ENCODE data around the gene LRCH1. TPM values are rescaled to one million over a fixed set of nuclear protein-coding genes. Genes with fewer than 3 reads are reported as not detected.

The LRCH1 gene
- total and polyA plus RNA-seq, 10 of the 15 experiments (the other 5 are each of a cell fraction or from before 2014, with no cell fraction given) = 5.3 to 48.9 (median 14.4) TPM

DNA sequence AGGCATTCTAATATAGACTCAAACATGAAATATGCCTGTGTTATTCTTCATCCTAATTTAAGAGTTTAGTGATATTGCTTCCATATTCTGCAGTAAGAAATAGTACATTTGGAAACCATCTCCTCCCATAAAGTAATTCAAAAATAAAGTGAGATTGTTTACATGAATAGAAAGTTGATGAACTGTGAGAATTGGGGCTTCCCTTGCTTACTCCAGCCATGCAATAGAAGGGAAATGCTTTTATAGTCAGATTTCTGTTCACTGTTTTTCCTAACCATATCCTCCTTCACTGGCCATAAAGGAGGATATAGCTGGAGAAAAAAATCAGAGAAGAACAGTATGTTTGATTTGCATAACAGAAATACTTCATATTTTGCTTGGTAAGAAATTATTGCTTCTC, 7.8 kb downstream of the LRCH1 start (continued):
- TF ChIP-seq, protein P1, sequence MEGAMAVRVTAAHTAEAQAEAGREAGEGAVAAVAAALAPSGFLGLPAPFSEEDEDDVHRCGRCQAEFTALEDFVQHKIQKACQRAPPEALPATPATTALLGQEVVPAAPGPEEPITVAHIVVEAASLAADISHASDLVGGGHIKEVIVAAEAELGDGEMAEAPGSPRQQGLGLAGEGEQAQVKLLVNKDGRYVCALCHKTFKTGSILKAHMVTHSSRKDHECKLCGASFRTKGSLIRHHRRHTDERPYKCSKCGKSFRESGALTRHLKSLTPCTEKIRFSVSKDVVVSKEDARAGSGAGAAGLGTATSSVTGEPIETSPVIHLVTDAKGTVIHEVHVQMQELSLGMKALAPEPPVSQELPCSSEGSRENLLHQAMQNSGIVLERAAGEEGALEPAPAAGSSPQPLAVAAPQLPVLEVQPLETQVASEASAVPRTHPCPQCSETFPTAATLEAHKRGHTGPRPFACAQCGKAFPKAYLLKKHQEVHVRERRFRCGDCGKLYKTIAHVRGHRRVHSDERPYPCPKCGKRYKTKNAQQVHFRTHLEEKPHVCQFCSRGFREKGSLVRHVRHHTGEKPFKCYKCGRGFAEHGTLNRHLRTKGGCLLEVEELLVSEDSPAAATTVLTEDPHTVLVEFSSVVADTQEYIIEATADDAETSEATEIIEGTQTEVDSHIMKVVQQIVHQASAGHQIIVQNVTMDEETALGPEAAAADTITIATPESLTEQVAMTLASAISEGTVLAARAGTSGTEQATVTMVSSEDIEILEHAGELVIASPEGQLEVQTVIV (IDR thresholded peaks at IDR 0.05; ENCODE audit: borderline replicate concordance, partially characterized antibody) = no peak
- TF ChIP-seq, protein P2, sequence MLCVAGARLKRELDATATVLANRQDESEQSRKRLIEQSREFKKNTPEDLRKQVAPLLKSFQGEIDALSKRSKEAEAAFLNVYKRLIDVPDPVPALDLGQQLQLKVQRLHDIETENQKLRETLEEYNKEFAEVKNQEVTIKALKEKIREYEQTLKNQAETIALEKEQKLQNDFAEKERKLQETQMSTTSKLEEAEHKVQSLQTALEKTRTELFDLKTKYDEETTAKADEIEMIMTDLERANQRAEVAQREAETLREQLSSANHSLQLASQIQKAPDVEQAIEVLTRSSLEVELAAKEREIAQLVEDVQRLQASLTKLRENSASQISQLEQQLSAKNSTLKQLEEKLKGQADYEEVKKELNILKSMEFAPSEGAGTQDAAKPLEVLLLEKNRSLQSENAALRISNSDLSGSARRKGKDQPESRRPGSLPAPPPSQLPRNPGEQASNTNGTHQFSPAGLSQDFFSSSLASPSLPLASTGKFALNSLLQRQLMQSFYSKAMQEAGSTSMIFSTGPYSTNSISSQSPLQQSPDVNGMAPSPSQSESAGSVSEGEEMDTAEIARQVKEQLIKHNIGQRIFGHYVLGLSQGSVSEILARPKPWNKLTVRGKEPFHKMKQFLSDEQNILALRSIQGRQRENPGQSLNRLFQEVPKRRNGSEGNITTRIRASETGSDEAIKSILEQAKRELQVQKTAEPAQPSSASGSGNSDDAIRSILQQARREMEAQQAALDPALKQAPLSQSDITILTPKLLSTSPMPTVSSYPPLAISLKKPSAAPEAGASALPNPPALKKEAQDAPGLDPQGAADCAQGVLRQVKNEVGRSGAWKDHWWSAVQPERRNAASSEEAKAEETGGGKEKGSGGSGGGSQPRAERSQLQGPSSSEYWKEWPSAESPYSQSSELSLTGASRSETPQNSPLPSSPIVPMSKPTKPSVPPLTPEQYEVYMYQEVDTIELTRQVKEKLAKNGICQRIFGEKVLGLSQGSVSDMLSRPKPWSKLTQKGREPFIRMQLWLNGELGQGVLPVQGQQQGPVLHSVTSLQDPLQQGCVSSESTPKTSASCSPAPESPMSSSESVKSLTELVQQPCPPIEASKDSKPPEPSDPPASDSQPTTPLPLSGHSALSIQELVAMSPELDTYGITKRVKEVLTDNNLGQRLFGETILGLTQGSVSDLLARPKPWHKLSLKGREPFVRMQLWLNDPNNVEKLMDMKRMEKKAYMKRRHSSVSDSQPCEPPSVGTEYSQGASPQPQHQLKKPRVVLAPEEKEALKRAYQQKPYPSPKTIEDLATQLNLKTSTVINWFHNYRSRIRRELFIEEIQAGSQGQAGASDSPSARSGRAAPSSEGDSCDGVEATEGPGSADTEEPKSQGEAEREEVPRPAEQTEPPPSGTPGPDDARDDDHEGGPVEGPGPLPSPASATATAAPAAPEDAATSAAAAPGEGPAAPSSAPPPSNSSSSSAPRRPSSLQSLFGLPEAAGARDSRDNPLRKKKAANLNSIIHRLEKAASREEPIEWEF (IDR thresholded peaks at IDR 0.05; ENCODE audit: insufficient replicate concordance, low read depth, low read length) = no peak
- TF ChIP-seq RELA (IDR thresholded peaks at IDR 0.05; ENCODE audit: borderline replicate concordance, partially characterized antibody) = no peak
- TF ChIP-seq, protein P3, sequence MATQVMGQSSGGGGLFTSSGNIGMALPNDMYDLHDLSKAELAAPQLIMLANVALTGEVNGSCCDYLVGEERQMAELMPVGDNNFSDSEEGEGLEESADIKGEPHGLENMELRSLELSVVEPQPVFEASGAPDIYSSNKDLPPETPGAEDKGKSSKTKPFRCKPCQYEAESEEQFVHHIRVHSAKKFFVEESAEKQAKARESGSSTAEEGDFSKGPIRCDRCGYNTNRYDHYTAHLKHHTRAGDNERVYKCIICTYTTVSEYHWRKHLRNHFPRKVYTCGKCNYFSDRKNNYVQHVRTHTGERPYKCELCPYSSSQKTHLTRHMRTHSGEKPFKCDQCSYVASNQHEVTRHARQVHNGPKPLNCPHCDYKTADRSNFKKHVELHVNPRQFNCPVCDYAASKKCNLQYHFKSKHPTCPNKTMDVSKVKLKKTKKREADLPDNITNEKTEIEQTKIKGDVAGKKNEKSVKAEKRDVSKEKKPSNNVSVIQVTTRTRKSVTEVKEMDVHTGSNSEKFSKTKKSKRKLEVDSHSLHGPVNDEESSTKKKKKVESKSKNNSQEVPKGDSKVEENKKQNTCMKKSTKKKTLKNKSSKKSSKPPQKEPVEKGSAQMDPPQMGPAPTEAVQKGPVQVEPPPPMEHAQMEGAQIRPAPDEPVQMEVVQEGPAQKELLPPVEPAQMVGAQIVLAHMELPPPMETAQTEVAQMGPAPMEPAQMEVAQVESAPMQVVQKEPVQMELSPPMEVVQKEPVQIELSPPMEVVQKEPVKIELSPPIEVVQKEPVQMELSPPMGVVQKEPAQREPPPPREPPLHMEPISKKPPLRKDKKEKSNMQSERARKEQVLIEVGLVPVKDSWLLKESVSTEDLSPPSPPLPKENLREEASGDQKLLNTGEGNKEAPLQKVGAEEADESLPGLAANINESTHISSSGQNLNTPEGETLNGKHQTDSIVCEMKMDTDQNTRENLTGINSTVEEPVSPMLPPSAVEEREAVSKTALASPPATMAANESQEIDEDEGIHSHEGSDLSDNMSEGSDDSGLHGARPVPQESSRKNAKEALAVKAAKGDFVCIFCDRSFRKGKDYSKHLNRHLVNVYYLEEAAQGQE (IDR thresholded peaks at IDR 0.05; ENCODE audit: low read depth, low read length) = no peak
- no peak for TF ChIP-seq EGR1 (IDR thresholded peaks at IDR 0.05; ENCODE audit: borderline replicate concordance in 1 of 2, low read depth in 2 of 2, low read length in 2 of 2)

Measured in GM12878 (cell line).